ENCODE results near the gene EML1. TPM values are rescaled to one million over a fixed set of nuclear protein-coding genes. Genes with fewer than 3 reads are reported as not detected.

Gene EML1
- total RNA-seq, 1 experiment from 2014 or later, result 16.1 TPM

DNA sequence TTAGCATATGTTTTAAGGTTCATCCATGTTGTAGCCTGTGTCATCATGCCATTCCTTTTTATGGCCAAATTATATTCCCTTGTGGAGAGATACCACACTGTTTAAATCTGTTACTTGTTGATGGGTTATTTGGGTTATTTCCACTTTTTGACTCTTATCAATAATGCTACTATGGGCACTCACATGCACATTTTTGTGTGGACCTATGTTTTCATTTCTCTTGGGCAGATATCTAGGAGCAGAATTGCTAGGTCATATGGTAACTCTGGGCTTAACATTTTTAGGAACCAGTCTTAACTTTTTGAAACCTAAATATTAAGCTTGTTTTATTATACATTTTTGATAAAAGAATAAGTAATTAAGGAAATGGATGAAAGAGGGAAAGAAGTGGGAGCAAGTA, 4.0 kb downstream of the EML1 start:
- ChIA-PET POLR2A (no interaction called here), CTCF (interaction anchor here (0.9 kb wide), 1 partner anchor 66 kb away, joined by 3 read pairs; no protein-coding TSS in a partner anchor)
- H3K9me3 Mint-ChIP-seq, result no peaks in the 10 kb centered on the region
- H3K36me3 Mint-ChIP-seq, result no peaks in the 10 kb centered on the region
- ATAC-seq (no peak), DNase-seq (ENCODE audit: low spot score) (no peak)
- TF ChIP-seq ZBTB21 (CRISPR knock-in tag; IDR thresholded peaks at IDR 0.05; ENCODE audit: borderline replicate concordance), result no peak
- TF ChIP-seq, protein P1, sequence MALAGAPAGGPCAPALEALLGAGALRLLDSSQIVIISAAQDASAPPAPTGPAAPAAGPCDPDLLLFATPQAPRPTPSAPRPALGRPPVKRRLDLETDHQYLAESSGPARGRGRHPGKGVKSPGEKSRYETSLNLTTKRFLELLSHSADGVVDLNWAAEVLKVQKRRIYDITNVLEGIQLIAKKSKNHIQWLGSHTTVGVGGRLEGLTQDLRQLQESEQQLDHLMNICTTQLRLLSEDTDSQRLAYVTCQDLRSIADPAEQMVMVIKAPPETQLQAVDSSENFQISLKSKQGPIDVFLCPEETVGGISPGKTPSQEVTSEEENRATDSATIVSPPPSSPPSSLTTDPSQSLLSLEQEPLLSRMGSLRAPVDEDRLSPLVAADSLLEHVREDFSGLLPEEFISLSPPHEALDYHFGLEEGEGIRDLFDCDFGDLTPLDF (CRISPR knock-in tag; IDR thresholded peaks at IDR 0.05), result no peak
- TF ChIP-seq FOXJ3 (CRISPR knock-in tag; IDR thresholded peaks at IDR 0.05; ENCODE audit: borderline replicate concordance), result no peak
- no peak for TF ChIP-seq NR1H2 (CRISPR knock-in tag; IDR thresholded peaks at IDR 0.05)
- TF ChIP-seq HMGA2 (CRISPR knock-in tag; IDR thresholded peaks at IDR 0.05), result no peak
- TF ChIP-seq ZNF219 (CRISPR knock-in tag; IDR thresholded peaks at IDR 0.05; ENCODE audit: borderline replicate concordance), result no peak
- TF ChIP-seq, protein P2, sequence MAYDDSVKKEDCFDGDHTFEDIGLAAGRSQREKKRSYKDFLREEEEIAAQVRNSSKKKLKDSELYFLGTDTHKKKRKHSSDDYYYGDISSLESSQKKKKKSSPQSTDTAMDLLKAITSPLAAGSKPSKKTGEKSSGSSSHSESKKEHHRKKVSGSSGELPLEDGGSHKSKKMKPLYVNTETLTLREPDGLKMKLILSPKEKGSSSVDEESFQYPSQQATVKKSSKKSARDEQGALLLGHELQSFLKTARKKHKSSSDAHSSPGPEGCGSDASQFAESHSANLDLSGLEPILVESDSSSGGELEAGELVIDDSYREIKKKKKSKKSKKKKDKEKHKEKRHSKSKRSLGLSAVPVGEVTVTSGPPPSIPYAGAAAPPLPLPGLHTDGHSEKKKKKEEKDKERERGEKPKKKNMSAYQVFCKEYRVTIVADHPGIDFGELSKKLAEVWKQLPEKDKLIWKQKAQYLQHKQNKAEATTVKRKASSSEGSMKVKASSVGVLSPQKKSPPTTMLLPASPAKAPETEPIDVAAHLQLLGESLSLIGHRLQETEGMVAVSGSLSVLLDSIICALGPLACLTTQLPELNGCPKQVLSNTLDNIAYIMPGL (CRISPR knock-in tag; IDR thresholded peaks at IDR 0.05), result no peak
- TF ChIP-seq, protein P3, sequence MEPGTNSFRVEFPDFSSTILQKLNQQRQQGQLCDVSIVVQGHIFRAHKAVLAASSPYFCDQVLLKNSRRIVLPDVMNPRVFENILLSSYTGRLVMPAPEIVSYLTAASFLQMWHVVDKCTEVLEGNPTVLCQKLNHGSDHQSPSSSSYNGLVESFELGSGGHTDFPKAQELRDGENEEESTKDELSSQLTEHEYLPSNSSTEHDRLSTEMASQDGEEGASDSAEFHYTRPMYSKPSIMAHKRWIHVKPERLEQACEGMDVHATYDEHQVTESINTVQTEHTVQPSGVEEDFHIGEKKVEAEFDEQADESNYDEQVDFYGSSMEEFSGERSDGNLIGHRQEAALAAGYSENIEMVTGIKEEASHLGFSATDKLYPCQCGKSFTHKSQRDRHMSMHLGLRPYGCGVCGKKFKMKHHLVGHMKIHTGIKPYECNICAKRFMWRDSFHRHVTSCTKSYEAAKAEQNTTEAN (CRISPR knock-in tag; IDR thresholded peaks at IDR 0.05), result no peak
- TF ChIP-seq MYBL2 (CRISPR knock-in tag; IDR thresholded peaks at IDR 0.05), result no peak
- TF ChIP-seq, protein P4, sequence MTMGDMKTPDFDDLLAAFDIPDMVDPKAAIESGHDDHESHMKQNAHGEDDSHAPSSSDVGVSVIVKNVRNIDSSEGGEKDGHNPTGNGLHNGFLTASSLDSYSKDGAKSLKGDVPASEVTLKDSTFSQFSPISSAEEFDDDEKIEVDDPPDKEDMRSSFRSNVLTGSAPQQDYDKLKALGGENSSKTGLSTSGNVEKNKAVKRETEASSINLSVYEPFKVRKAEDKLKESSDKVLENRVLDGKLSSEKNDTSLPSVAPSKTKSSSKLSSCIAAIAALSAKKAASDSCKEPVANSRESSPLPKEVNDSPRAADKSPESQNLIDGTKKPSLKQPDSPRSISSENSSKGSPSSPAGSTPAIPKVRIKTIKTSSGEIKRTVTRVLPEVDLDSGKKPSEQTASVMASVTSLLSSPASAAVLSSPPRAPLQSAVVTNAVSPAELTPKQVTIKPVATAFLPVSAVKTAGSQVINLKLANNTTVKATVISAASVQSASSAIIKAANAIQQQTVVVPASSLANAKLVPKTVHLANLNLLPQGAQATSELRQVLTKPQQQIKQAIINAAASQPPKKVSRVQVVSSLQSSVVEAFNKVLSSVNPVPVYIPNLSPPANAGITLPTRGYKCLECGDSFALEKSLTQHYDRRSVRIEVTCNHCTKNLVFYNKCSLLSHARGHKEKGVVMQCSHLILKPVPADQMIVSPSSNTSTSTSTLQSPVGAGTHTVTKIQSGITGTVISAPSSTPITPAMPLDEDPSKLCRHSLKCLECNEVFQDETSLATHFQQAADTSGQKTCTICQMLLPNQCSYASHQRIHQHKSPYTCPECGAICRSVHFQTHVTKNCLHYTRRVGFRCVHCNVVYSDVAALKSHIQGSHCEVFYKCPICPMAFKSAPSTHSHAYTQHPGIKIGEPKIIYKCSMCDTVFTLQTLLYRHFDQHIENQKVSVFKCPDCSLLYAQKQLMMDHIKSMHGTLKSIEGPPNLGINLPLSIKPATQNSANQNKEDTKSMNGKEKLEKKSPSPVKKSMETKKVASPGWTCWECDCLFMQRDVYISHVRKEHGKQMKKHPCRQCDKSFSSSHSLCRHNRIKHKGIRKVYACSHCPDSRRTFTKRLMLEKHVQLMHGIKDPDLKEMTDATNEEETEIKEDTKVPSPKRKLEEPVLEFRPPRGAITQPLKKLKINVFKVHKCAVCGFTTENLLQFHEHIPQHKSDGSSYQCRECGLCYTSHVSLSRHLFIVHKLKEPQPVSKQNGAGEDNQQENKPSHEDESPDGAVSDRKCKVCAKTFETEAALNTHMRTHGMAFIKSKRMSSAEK (CRISPR knock-in tag; IDR thresholded peaks at IDR 0.05; ENCODE audit: borderline replicate concordance), result no peak
- no peak for TF ChIP-seq MXD4 (CRISPR knock-in tag; IDR thresholded peaks at IDR 0.05; ENCODE audit: borderline replicate concordance)
- TF ChIP-seq TEAD1 (CRISPR knock-in tag; IDR thresholded peaks at IDR 0.05), result no peak
- TF ChIP-seq, protein P5, sequence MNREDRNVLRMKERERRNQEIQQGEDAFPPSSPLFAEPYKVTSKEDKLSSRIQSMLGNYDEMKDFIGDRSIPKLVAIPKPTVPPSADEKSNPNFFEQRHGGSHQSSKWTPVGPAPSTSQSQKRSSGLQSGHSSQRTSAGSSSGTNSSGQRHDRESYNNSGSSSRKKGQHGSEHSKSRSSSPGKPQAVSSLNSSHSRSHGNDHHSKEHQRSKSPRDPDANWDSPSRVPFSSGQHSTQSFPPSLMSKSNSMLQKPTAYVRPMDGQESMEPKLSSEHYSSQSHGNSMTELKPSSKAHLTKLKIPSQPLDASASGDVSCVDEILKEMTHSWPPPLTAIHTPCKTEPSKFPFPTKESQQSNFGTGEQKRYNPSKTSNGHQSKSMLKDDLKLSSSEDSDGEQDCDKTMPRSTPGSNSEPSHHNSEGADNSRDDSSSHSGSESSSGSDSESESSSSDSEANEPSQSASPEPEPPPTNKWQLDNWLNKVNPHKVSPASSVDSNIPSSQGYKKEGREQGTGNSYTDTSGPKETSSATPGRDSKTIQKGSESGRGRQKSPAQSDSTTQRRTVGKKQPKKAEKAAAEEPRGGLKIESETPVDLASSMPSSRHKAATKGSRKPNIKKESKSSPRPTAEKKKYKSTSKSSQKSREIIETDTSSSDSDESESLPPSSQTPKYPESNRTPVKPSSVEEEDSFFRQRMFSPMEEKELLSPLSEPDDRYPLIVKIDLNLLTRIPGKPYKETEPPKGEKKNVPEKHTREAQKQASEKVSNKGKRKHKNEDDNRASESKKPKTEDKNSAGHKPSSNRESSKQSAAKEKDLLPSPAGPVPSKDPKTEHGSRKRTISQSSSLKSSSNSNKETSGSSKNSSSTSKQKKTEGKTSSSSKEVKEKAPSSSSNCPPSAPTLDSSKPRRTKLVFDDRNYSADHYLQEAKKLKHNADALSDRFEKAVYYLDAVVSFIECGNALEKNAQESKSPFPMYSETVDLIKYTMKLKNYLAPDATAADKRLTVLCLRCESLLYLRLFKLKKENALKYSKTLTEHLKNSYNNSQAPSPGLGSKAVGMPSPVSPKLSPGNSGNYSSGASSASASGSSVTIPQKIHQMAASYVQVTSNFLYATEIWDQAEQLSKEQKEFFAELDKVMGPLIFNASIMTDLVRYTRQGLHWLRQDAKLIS (CRISPR knock-in tag; IDR thresholded peaks at IDR 0.05; ENCODE audit: borderline replicate concordance), result no peak
- H3K27ac Mint-ChIP-seq, result no peak overlapping the region
- H3K4me3 Mint-ChIP-seq, result no peak overlapping the region
- peaks cover 8% of the 10 kb centered on the region for H3K27me3 Mint-ChIP-seq (ENCODE audit: low read depth)
- H3K4me1 Mint-ChIP-seq, result peaks cover 28% of the 10 kb centered on the region

Data from WTC11 (cell line).